ENCODE measurements around the gene TCIRG1.
"Not testable (repeated sequence)": the region's sequence is repeated elsewhere in the genome, so short reads cannot be mapped to it uniquely, and the experiment has no call there.

Gene TCIRG1

DNA sequence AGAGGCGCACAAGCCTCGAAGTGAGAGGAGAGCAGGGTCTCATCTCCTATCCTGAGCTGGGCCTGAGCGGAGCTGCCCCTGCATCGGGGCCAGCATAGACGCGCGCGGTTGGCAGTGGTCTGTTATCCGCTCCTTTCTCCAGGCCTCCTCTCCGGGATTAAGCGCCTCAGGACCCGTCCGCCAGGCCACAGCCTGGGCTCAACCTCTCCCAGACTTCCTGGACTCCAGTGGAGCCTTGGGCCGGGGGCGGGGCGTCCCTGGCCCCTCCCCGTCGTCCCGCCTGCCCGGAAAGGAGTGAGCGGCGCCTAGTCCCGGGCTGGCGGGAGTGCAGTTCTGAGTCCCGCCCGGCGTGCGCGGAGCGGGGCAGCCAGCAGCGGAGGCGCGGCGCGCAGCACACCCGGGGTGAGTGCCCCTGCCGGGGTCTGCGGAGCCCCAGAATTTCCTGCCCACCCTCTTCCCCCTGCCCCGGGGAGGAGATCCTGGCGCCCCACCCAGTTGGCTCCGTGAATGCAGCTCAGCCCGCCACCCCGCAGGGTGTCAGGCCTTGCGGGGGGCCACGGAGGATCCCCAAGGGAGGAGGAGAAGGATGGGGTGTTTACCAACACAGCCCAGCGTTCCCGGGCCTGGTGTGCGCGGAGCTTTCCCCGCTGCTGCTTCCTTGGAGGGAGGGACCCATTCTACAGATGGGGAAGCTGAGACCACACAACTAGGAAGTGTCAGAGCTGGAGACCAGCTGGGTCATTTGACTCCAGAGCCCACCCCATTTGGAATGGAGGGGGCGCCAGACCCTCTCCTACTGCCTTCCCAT, at the start of gene TCIRG1:
TCIRG1 (plus strand) TSS at position 308 of the 808 bp plus-strand sequence. CDS start 2,247 bp downstream, outside the sequence.
- no peak for DNase-seq

DNA sequence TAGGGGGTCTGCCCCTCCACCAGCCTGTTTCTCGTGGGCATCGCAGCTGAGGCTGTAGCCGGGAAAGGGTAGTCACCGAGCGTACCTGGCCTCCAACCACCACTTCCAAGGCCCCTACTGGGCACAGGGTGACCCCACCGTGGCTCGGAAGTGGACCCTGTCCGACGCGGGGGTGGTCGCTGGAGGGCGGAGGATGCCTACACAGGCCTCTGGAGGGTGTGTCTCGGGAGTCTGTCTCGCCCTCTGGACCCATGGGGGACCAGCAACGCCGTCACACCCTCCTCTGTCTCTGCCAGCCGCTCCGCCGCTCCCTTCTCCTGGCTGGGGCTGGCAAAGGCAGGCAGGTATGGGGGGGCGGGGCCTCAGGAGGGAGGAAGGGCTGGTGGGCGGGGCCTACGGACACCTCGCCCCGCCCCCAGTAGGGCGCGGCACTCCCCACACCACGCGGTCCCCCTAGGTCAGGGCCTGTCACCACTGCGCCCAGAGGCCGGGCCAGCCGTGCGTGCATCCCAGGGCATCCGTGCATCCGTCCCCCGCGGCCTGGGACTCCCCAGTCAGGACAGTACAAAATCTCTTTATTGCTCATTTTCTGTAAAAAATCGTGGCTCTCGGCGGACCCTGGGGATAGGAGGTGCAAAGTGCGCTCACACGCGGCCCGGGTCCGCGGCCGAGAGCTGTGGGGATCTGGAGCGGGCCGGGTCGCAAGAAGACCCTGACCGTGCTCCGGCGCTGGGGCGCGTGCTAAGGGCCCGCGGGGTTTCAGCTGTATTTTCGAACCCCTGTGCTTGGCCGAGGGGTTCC, 48.1 kb upstream of the TCIRG1 start:
- DNase-seq = not testable (repeated sequence)

DNA sequence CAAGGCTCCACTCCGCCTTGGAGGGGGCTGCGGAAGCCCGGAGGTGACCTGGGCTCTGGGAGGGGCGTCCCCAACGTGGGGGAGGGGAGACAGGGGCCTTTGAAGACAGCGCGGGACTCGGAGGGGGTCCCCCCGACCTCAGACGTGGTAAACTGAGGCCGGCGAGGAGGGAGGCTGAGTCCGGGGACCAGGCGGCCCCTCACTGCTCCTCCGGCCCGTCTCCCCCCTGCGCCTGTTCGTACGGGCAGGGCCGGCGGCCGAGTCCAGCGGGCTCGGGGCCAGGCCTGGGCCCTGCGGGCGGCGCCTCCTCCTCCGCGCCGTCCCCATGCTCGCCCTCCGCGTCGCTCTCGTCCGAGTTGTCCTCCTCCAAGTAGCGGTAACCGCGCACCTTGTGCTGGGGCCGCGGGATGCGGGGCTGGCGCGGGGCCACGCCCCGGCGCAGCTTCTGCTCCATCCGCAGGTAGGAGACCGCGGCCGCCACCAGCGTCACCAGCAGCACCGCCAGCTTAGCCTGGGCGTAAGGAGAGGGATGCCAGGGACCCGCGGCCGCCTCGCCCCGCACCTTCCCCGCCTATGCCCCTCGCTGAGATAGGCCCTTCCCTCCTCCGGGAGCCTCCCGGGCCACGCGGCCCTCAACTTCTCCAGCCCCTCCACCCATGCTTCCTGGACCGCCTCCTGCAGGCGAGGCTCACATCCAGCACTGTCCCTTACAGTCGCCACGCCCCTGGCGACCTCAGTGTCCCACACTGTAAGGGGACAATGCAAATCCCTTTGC, 47.3 kb upstream of the TCIRG1 start:
- DNase-seq = not testable (repeated sequence)

GRCh38 chr11:67993821-67994220, 45.0 kb upstream of the TCIRG1 start:
- not testable (repeated sequence) for DNase-seq

GRCh38 chr11:67994387-67994786, 44.4 kb upstream of the TCIRG1 start:
- not testable (repeated sequence) for DNase-seq

DNA sequence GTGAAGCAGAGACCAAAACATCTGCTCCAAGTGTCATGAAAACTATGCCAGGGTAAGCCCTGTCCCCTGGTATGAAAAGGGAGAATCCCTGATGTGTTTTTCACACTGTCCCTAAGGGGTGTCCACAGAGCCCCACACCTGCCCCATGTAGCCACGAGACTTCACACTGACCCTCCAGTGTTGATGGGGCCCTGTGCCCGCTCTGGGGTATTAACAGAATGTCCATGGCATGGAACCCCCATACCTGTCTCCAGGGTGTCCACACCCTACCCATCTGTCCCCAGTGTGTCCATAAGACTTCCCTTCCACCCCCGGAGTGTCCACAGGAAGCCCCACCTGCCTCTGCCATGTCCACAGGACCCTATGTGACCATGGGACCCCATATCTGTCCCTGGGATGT, 43.7 kb upstream of the TCIRG1 start:
- not testable (repeated sequence) for DNase-seq

GRCh38 chr11:67995579-67995978, 43.2 kb upstream of the TCIRG1 start:
- not testable (repeated sequence) for DNase-seq

DNA sequence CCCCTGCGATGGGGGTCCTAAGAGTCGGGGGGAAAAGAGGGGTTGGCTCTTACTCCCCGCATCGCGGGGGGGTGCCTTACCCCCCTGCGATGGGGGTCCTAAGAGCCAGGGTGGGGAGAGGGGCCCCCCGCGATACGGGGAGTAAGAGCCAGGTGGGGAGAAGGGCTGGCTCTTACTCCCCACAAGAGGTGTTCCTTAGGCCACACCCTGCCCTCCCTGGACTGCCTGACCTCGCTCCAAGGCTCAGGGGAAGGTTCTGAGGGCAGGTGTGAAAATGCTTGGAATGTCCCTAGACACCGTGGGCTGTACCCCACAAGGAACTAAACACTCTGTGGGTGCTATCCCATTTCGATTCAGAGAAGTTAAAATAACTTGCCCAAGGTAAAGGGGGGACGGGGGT, 42.8 kb upstream of the TCIRG1 start:
- no peak for DNase-seq

DNA sequence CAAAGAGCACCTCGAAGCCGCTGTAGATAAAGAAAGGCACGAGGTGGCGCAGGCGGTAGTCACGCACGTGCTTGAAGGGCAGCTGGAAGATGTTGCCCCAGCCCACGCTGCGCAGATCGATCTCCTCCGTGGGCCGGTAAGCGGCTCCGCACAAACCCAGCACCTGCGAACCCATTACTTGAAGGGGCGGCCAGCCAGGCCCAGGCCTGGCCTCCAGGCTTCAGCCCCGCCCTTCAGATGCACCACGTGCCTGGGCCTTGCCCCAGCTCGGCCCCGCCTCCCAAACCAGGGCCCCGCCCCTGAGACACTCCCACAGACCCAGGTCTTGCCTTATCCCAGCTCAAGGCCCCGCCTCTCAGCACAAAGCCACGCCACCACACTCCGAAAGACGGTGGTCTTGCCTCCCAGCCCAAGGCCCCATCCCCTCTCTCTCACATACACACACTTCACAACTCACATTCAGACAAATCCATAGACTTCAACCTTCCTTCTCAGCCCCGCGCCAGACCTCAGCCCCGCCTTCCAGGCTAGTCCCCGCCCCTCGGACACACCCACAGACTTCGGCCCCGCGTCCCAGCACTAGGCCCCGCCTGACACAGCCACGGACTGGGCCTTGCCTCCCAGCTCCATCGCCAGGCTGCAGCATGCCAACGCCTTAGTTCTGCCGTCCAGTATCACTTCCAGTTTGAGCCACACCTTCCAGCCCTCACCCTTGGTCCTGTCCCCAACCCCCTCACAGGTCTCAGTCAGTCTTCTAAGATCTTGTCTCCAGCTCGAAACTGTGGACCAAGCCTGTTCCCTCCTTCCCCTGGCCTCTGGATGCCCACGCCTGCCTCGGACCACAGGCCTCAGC, 42.0 kb upstream of the TCIRG1 start:
- DNase-seq = no peak

GRCh38 chr11:67997475-67997921, 41.3 kb upstream of the TCIRG1 start:
- no peak for DNase-seq

DNA sequence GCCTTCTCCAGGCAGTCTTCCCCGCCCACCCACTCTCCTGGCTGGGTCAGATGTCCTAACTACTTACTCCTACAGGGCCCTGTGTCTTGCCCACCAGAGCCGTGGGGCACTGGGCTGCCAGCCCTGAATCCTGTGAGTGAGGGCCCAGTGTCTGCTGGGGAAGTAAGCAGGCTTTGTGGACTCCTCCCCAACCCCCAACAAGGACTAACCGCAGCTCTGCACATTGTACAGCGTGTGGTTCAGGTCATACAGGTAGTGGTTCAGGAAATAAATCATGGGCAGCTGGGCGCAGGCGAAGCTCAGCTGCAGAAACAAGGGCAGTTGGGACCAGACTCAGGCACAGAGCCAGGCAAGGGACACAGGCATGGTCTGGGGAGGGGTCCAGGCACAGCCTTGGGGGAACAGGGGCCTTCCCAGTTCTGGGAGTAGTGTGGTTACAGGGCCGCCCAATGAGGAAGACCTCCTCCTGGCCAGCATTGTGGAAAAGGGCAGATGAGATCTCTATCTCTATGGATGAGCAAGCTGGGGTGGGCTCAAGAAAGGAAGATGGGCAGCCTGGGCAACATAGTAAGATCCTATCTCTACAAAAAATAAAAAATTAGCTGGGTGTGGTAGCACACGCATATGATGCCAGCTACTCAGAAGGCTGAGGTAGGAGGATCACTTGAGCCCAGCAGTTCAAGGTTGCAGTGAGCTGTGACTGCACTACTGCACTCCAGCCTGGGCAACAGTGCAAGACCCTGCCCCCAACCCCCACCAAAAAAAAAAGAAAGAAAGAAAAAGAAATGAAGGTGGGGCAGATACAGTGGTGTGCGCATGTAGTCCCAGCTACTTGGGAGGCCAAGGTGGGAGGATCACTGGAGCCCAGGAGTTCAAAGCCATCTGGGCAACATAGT, 40.4 kb upstream of the TCIRG1 start:
- no peak for DNase-seq

DNA sequence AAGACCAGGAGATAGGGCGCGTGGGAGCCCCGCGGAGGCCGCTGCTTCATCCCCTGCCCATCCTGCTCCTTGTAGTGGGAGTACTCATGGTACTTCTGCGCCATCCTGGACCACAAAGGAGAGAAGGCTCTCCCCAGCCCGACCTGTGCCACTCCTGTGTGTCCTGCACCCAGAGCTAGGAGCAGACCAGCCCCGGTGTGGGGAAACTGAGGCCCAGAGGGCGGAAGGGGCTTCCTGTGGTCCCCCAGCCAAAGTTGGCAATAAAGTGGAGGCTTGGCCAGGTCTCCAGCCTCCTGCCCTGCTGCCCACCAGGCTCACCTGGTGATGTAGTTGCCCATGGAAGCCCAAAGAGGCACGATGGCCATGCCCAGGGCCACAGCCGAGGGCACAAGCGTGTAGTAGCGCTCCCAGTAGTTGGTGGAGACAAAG, 39.6 kb upstream of the TCIRG1 start:
- no peak for DNase-seq

DNA sequence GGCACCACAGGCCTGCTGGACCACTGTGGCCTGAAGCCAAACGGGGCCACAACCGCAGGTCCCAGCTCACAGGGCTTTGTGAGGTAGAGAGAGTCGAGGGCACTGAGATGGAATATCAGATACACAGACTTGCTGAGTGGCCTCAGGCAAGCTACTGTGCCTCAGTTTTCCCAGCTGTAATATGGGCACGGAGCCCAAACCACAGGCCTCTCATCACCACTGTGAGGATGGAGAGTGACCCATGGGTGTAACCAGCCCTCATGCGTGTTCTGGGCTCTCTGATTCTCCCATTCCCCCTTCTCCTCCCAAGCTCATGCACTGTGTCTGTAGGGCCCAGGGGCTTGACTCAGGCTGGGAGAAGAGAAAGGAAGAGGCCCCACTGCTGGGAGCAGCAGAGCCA, 39.1 kb upstream of the TCIRG1 start:
- DNase-seq = no peak

- no peak for DNase-seq
Measured at GRCh38 chr11:68002575-68002937, 36.3 kb upstream of the TCIRG1 start.

DNA sequence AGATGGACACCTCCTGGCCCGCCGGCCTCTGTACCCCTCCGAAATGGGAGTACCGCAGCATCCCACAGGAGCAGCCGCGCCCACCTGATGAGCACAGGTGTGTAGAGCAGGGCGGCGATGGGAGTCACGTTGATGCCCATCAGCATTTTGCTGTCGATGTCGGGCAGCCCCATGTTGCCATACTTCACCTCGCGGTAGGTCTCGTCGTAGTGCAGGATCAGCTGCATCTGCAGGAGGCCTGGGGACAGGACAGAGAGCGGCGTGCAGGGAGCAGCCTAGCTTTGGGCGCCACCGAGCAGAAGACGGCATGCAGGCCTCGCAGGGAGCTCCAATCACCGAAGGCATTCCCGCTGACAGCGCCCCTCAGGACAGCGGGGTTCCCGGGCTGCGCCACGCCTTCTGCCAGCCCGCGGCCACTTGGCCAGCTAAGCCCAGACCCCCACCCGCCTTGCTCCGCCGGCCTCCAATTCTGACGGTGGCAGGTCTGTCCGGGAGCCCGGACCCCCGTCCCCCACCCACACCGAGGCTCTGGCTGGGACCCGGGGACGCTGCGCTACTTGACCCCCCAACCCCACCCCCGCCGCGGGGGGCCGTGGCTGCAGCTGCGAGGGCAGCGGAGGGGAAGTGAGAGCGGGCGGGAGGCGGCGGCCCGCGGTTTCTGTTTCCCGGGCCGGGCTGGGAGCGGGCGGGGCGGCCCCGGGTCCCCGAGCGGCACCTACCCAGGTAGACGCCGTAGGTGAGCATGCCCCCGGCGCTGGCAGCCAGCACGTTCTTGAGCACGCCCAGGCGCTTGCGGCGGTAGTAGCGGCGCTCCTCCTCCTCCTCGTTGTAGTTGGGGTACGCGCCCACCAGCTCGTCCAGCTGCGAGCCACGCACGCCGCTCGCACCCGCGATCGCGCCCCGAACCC, 35.6 kb upstream of the TCIRG1 start:
- DNase-seq = no peak

DNA sequence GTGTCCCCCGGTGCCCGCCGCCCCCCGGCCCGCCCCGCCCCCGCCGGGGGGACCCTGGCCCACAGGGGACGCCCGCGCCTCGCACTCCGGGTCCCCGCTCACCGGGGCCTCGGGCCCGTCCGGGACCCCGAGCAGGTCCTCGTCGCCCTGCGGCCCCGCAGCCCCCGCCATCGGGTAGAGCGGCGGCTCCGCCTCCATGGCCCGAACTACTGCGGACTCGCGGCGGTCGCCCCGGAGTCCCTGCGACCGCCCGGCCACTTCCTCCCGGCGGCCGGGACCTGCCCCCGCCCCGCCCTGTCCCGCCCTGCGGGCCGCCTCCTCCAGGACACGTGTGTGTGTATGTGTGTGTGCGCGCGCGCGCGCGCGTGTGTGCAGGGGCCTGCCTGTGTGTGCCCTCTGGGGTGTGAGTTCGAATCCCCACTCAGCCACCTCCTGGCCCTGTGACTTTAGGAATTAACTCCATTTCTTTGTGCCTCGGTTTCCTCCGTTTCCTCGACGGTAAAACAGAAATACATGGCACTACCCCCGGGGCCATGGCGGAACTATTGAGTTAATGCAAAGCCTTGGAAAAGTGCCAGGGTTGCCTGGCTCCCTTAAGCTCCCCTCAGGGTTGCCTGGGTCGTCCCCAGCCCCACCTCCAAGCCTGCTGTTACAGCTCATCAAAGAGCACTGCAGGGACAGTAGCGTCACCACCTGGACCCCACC, 34.8 kb upstream of the TCIRG1 start, which contains the start of gene UNC93B1:
UNC93B1 (minus strand) TSS at position 252 of the 705 bp plus-strand sequence; CDS start at position 198, 54 bp downstream.
- peak; percentile 23 to 32 for DNase-seq

GRCh38 chr11:68004551-68005335, 34.1 kb upstream of the TCIRG1 start:
- no peak for DNase-seq

DNA sequence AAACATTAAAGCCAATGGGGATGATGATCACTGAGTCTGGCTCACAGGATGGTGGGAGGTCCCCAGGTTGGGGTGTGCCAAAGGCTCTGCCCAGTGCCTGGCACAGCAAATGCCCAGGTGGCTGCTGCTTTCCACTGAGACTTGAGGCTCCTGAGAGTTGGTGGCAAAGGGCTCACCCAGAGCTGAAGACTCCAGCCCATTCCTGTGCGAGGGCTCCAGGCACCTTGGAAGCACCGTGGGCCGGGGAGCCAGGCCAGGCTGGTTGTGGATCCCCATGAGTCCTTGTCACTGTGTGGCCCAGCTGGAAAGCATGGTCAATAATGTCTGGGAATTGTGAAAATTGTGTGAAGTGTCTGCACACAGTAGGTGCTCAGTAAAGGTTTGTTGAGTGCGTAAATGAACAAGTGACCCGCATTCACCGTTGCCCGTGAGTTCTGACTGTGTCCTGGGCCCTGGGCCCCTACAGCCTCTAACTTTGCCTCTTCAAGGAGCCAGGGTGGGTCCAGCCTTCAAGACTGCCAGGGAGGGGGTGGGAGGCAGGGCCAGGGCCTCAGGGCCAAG, 32.1 kb upstream of the TCIRG1 start:
- DNase-seq = no peak

Data from NCI-H187 (cell line).